ENCODE results near the gene LRMDA. TPM values are rescaled to one million over a fixed set of nuclear protein-coding genes. Genes with fewer than 3 reads are reported as not detected.

LRMDA gene
- total and polyA plus RNA-seq, 2 of the 4 experiments (the other 2 are of a cell fraction) = 0.07 TPM; not detected in 1

- Histone ChIP-seq H3K23ac (ENCODE audit: low read depth, low read length) (no peak overlapping the region), H2AFZ (replicated peaks; ENCODE audit: low read length, poor library complexity) (no peak overlapping the region), H2AK5ac (ENCODE audit: low read depth, low read length) (no peak overlapping the region), H3K9ac (ENCODE audit: low read depth, low read length) (no peak overlapping the region), H2AK9ac (replicated peaks; ENCODE audit: low read depth, low read length, poor library complexity) (no peak overlapping the region), H4K91ac (ENCODE audit: insufficient read depth, low read depth, low read length) (no peak overlapping the region), H3K79me1 (ENCODE audit: low read depth in 1 of 2, low read length in 2 of 2) (no peaks in the 10 kb centered on the region), H3K27me3 (ENCODE audit: control insufficient read depth, insufficient read depth, low read length) (peaks cover 23% of the 10 kb centered on the region), H3K27ac (ENCODE audit: insufficient read depth, low read length) (no peak overlapping the region), H2BK15ac (ENCODE audit: low read depth, low read length) (no peak overlapping the region), H3K56ac (ENCODE audit: extremely low read depth, insufficient read depth, low read length) (no peak overlapping the region), H3K36me3 (ENCODE audit: control insufficient read depth, insufficient read depth, low read length) (no peaks in the 10 kb centered on the region), H2BK120ac (ENCODE audit: low read depth, low read length) (no peak overlapping the region), H3K9me1 (ENCODE audit: insufficient read depth, low read length) (no peaks in the 10 kb centered on the region), H3K18ac (ENCODE audit: low read depth, low read length) (no peak overlapping the region), H3K4me1 (ENCODE audit: control insufficient read depth, insufficient read depth, low read length) (no peaks in the 10 kb centered on the region), H3K14ac (replicated peaks; ENCODE audit: low read depth, low read length) (no peak overlapping the region), H4K5ac (ENCODE audit: low read depth, low read length) (no peak overlapping the region), H2BK20ac (ENCODE audit: low read depth, low read length) (no peak overlapping the region), H3K4me3 (ENCODE audit: insufficient read depth, low read depth, low read length) (no peak overlapping the region), H3K4ac (ENCODE audit: low read depth, low read length) (no peak overlapping the region), H4K8ac (ENCODE audit: low read depth in 2 of 2, low read length in 2 of 2) (no peak overlapping the region), H3K4me2 (ENCODE audit: low read depth, low read length) (no peak overlapping the region), H4K20me1 (ENCODE audit: insufficient read depth, low read length) (no peaks in the 10 kb centered on the region), H2BK5ac (ENCODE audit: low read depth, low read length, poor library complexity, severe bottlenecking) (no peak overlapping the region), H3K9me3 (ENCODE audit: control insufficient read depth, insufficient read depth, low read length) (no peaks in the 10 kb centered on the region; the same call in 1 of the 2 replicates)
- TF ChIP-seq RCOR1 (IDR thresholded peaks at IDR 0.05; ENCODE audit: insufficient replicate concordance, low read length) (no peak), ELK1 (IDR thresholded peaks at IDR 0.05; ENCODE audit: borderline replicate concordance, low read depth, low read length) (no peak), POLR2A (IDR thresholded peaks at IDR 0.05; ENCODE audit: low read depth, low read length) (no peak), RAD21 (IDR thresholded peaks at IDR 0.05; ENCODE audit: low read length) (no peak), USF2 (IDR thresholded peaks at IDR 0.05; ENCODE audit: low read depth, low read length) (no peak), CEBPB (IDR thresholded peaks at IDR 0.05; ENCODE audit: low read depth, low read length) (no peak), MAZ (IDR thresholded peaks at IDR 0.05; ENCODE audit: borderline replicate concordance, low read depth, low read length) (no peak), CHD1 (IDR thresholded peaks at IDR 0.05; ENCODE audit: low read depth, low read length) (no peak), RFX5 (IDR thresholded peaks at IDR 0.05; ENCODE audit: low read depth, low read length) (no peak), SMC3 (IDR thresholded peaks at IDR 0.05; ENCODE audit: low read depth, low read length) (no peak), CTCF (conservative IDR thresholded peaks at IDR 0.05; ENCODE audit: low read depth, low read length) (no peak), BHLHE40 (IDR thresholded peaks at IDR 0.05; ENCODE audit: low read depth, low read length) (no peak)
- ChIA-PET POLR2A (ENCODE audit: unreplicated experiment) (no interaction called here), CTCF (interaction anchor here (1.2 kb wide), 1 partner anchor 9 kb away, joined by 3 read pairs; no protein-coding TSS in a partner anchor)
- intact Hi-C loops (cut with micrococcal nuclease) (no loop called here), in situ Hi-C loops (cut with MboI; ENCODE audit: low sequenced_read_pairs) (no loop called here), dilution Hi-C loops (cut with HindIII; ENCODE audit: low sequenced_read_pairs, unreplicated experiment) (no loop called here)
- no TSS peak for BruUV-seq (replicated peaks)
- DNase-seq (no peak), ATAC-seq (ENCODE audit: low read depth) (no peak)
- 70% methylated on average over 2 of the region's 3 CpGs; no CpG with 5 or more reads in 1 of the 2 experiments for WGBS, 2 experiments (ENCODE audit: extremely low coverage in 2 of 2, insufficient read length in 1 of 2)
These were observed 6.3 kb downstream of the LRMDA start for GRCh38 chr10:75437693-75438092.

Data from IMR-90 (cell line).